Stimulated activated CD4-positive, alpha-beta T cell treated with anti-CD3 and anti-CD28 coated beads, Interleukin-2, amount 100 ng/mL, for 4 hours (primary cell): Measurements from ENCODE around the gene ZNF532.
"Not testable (repeated sequence)": the region's sequence is repeated elsewhere in the genome, so short reads cannot be mapped to it uniquely, and the experiment has no call there.

Source experiments
- DNase-seq: peaks from one replicate; pipeline ENCODE4 v3.0.0-alpha.2; 2020; ENCODE audit warnings: low read depth

Gene ZNF532

GRCh38 chr18:58864146-58865032 lies at the start of gene ZNF532:
ZNF532 (plus strand) TSS chr18:58864877. CDS start in a region left out here.
- no peak for DNase-seq

- DNase-seq, result no peak
Observed at GRCh38 chr18:58819051-58819450, 45.6 kb upstream of the ZNF532 start.

GRCh38 chr18:58820251-58820650 lies 44.4 kb upstream of the ZNF532 start:
- DNase-seq, result no peak

- DNase-seq, result no peak
Observed at GRCh38 chr18:58822944-58823343, 41.7 kb upstream of the ZNF532 start.

GRCh38 chr18:58823412-58823811 lies 41.3 kb upstream of the ZNF532 start:
- DNase-seq, result no peak

GRCh38 chr18:58826926-58827325 lies 37.8 kb upstream of the ZNF532 start:
- DNase-seq, result not testable (repeated sequence)

GRCh38 chr18:58827428-58827827 lies 37.2 kb upstream of the ZNF532 start:
- no peak for DNase-seq

GRCh38 chr18:58827886-58828285 lies 36.8 kb upstream of the ZNF532 start:
- no peak for DNase-seq

- DNase-seq, result no peak
Observed at GRCh38 chr18:58828399-58829121, 36.1 kb upstream of the ZNF532 start.

GRCh38 chr18:58829263-58829662 lies 35.4 kb upstream of the ZNF532 start:
- DNase-seq, result no peak

GRCh38 chr18:58829886-58830285 lies 34.8 kb upstream of the ZNF532 start:
- not testable (repeated sequence) for DNase-seq

- no peak for DNase-seq
Observed at GRCh38 chr18:58831606-58832005, 33.1 kb upstream of the ZNF532 start.

GRCh38 chr18:58838165-58838860 lies 26.4 kb upstream of the ZNF532 start:
- DNase-seq, result no peak

- no peak for DNase-seq
Observed at GRCh38 chr18:58838946-58839345, 25.7 kb upstream of the ZNF532 start.

- no peak for DNase-seq
Observed at GRCh38 chr18:58842978-58843687, 21.5 kb upstream of the ZNF532 start.

GRCh38 chr18:58843688-58844035 lies 21.0 kb upstream of the ZNF532 start:
- DNase-seq, result no peak

- no peak for DNase-seq
Observed at GRCh38 chr18:58844871-58845270, 19.8 kb upstream of the ZNF532 start.

GRCh38 chr18:58845928-58846724 lies 18.6 kb upstream of the ZNF532 start:
- DNase-seq, result no peak

- DNase-seq, result no peak
Observed at GRCh38 chr18:58847383-58848071, 17.1 kb upstream of the ZNF532 start.

- no peak for DNase-seq
Observed at GRCh38 chr18:58848685-58849084, 16.0 kb upstream of the ZNF532 start.
